ENCODE measurements around the gene CHST15. TPM values are rescaled to one million over a fixed set of nuclear protein-coding genes. Genes with fewer than 3 reads are reported as not detected.

Gene CHST15
- total and polyA plus RNA-seq, 2 of the 13 experiments (the other 11 are each of a cell fraction or from before 2014, with no cell fraction given), result 1.4 to 94.7 TPM

DNA sequence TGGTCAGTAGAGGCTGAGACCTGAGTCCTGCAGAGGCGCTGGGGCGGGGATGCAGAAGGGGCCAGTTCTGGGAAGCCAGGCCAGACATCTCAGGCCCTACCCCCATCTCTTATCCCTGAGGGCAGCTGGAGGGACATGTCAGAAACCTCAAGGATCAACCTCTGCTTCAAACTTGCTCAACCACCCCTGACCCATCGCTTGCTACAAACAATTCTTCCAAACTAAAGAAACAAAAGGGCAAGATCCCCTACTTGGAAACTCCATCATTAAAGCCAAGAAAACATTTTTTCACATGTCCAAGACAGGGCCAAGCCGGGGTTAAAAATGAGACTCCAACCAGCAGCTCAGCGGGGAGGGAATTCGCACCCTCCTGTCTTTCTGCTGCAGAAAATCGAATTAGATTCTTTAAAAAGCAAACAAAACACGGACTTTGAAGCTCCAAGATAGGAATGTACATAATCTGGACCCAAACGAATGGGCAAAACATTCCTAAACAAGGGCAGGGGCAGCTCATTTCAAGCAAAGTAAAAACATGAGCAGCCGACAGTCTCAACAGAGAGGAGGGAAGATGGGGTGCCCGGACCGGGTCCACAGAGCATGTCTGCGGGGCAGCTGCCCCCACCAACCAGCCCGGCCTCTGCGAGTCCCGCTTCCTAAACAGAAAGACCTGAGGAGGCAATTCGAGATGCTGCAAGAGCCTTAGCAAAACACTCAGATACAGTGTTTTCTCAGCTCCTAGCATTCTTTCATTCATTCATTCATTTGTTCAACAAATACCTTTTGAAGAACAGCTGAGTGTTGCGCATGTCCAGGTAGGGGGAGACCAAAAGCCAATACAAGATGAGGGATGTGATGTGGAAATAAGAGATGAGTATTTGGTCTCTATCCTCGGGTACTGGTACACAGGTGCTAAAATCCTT is 44.8 kb downstream of the CHST15 start (continued):
- TF ChIP-seq, protein P1, sequence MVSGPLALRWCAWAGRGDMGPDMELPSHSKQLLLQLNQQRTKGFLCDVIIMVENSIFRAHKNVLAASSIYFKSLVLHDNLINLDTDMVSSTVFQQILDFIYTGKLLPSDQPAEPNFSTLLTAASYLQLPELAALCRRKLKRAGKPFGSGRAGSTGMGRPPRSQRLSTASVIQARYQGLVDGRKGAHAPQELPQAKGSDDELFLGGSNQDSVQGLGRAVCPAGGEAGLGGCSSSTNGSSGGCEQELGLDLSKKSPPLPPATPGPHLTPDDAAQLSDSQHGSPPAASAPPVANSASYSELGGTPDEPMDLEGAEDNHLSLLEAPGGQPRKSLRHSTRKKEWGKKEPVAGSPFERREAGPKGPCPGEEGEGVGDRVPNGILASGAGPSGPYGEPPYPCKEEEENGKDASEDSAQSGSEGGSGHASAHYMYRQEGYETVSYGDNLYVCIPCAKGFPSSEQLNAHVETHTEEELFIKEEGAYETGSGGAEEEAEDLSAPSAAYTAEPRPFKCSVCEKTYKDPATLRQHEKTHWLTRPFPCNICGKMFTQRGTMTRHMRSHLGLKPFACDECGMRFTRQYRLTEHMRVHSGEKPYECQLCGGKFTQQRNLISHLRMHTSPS (CRISPR knock-in tag; IDR thresholded peaks at IDR 0.05; ENCODE audit: low read depth), result no peak
- no peak for TF ChIP-seq SMAD9 (CRISPR knock-in tag; IDR thresholded peaks at IDR 0.05)
- no peak for TF ChIP-seq ZFP36 (IDR thresholded peaks at IDR 0.05; ENCODE audit: borderline replicate concordance, low read depth, low read length, partially characterized antibody)
- TF ChIP-seq BRCA1 (CRISPR knock-in tag; IDR thresholded peaks at IDR 0.05), result no peak
- no peak for TF ChIP-seq ATF3 (CRISPR knock-in tag; IDR thresholded peaks at IDR 0.05)
- no peak for TF ChIP-seq ZNF879 (CRISPR knock-in tag; IDR thresholded peaks at IDR 0.05)
- TF ChIP-seq ZC3H13 (CRISPR knock-in tag; IDR thresholded peaks at IDR 0.05), result 0 out of 2 replicates have a peak, but pooled peaks have one; percentile 46
- TF ChIP-seq DDIT3 (CRISPR knock-in tag; IDR thresholded peaks at IDR 0.05), result no peak
- peak in 1 of 2 experiments; percentile 41; a peak in 1 of 4 replicates for TF ChIP-seq REST (IDR thresholded peaks at IDR 0.05; ENCODE audit: borderline replicate concordance in 1 of 2, low read depth in 1 of 2, low read length in 2 of 2)
- TF ChIP-seq ZFP36L1 (CRISPR knock-in tag; IDR thresholded peaks at IDR 0.05), result no peak
- no peak; a peak in 1 of 4 replicates for TF ChIP-seq POLR2A (IDR thresholded peaks at IDR 0.05; ENCODE audit: insufficient read depth in 1 of 2, low read depth in 2 of 2, low read length in 2 of 2)
- peak; percentile 95 for TF ChIP-seq ZNF652 (CRISPR knock-in tag; IDR thresholded peaks at IDR 0.05; ENCODE audit: borderline replicate concordance, low read depth)
- TF ChIP-seq ZBTB37 (CRISPR knock-in tag; IDR thresholded peaks at IDR 0.05), result peak; percentile 38; the same call in 1 of the 2 replicates
- no peak for TF ChIP-seq TRIM24 (CRISPR knock-in tag; IDR thresholded peaks at IDR 0.05)

Data from HepG2 (cell line).